GM12891 (cell line): ENCODE data around the gene LRP6.

ENCODE experiments used
- DNase-seq: peaks from one replicate; pipeline ENCODE4 v3.0.0; 2011; ENCODE audit warnings: low spot score; ENCODE audit not compliant: insufficient read length
- FAIRE-seq: peaks from 2 replicates; lab custom pipeline; 2011; peaks lifted over from hg19 to GRCh38; lab: Jason Lieb, UNC
- PAX5 ChIP-seq: IDR thresholded peaks from 2 replicates; pipeline ENCODE4 v1.6.1; 2011; ENCODE audit warnings: low read length, moderate library complexity, mild to moderate bottlenecking; ENCODE audit not compliant: insufficient read depth, severe bottlenecking
- POLR2A ChIP-seq: IDR thresholded peaks from 2 replicates; pipeline ENCODE4 v1.6.1; 2011; ENCODE audit warnings: low read depth, low read length, control low read depth
- POLR2AphosphoS5 ChIP-seq: IDR thresholded peaks from 2 replicates; pipeline ENCODE4 v1.6.1; 2011; ENCODE audit warnings: low read depth, low read length, control low read depth
- POU2F2 ChIP-seq: IDR thresholded peaks from 2 replicates; pipeline ENCODE4 v1.6.1; 2011; ENCODE audit warnings: low read depth, mild to moderate bottlenecking, control low read depth, low read length, moderate library complexity
- SPI1 ChIP-seq: IDR thresholded peaks from 2 replicates; pipeline ENCODE4 v1.6.1; 2011; ENCODE audit warnings: low read depth, low read length, control low read depth
- TAF1 ChIP-seq: IDR thresholded peaks from 2 replicates; pipeline ENCODE4 v1.6.1; 2011; ENCODE audit warnings: low read depth, low read length, control low read depth

The LRP6 gene

GRCh38 chr12:12108441-12109058, 158.3 kb downstream of the LRP6 start:
- FAIRE-seq, result no peak
- no peak for DNase-seq
- TF ChIP-seq POU2F2 (no peak), POLR2AphosphoS5 (no peak), SPI1 (no peak), POLR2A (no peak), TAF1 (no peak), PAX5 (no peak)

- TF ChIP-seq POLR2AphosphoS5 (no peak), POLR2A (no peak), TAF1 (no peak), PAX5 (no peak)
- peak; percentile 23 for FAIRE-seq
- no peak for DNase-seq
Observed at GRCh38 chr12:12107678-12108077, 159.2 kb downstream of the LRP6 start.

- no peak for TF ChIP-seq TAF1
- TF ChIP-seq POLR2AphosphoS5, result no peak
- no peak for TF ChIP-seq PAX5
- no peak for TF ChIP-seq POU2F2
- no peak for TF ChIP-seq POLR2A
- no peak for TF ChIP-seq SPI1
- DNase-seq, result no peak
- FAIRE-seq, result peak; percentile 5
Observed at GRCh38 chr12:12099102-12099501, 167.7 kb downstream of the LRP6 start.

GRCh38 chr12:12098691-12099015, 168.2 kb downstream of the LRP6 start:
- FAIRE-seq (no peak), DNase-seq (no peak)
- TF ChIP-seq POU2F2 (no peak), POLR2A (no peak), SPI1 (no peak), POLR2AphosphoS5 (no peak), PAX5 (no peak), TAF1 (no peak)

DNA sequence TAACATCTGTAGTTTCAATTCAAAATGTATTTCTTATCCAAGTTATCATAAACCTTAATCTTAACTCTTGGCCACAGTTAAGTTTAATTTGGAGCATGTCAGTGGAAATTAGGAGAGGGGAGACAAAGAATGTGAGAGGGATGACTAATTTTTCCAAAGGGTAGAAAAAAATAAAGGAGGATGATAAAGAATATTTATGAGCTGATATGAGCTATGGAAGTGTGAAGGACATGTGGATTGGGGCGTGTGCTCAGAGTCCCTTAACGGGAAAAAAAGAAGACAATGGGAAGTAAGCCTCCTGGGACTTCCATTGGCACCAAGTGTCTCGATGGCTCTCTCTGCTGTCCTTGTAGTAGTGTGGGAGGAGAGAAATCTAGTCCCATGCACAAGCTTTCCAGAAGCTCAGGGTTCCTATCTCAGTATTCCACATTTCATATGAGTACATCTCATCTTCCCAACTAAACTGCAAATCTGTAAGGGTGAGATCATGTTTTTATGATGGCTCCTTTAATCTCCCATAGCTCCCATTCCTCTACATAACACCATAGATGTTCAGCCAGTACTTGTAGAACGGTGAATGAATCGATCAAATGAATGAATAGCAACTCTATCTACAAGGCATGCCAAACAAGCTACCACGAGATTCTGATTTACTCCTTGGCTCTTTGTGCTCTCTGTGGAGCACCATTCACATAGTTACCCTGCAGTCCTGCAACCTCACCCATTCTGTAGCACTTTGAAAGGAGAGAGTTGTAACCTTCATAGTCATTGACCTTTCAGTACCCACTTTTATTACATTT, 168.8 kb downstream of the LRP6 start:
- FAIRE-seq (no peak), DNase-seq (no peak)
- TF ChIP-seq TAF1 (no peak), POLR2A (no peak), POLR2AphosphoS5 (no peak), PAX5 (no peak), POU2F2 (no peak), SPI1 (no peak)

DNA sequence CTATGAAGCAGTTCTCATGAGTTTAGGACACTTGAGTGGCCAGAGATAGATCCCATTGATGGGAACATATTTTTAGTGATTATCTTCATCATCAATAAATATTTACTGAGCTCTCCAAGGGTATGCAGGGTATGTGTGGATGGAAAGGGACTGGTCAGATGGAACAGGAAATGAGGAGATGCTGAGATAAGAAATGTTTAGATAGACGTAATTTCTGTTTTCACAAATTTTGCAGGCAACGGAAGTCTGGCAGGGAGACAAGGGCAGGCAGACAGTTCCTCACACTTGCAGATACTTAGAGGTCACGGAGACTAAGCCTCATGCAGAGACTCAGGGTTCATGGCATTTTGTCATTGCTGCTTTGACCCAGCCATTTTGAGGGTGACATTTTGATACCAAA, 171.8 kb downstream of the LRP6 start:
- FAIRE-seq (no peak), DNase-seq (no peak)
- TF ChIP-seq TAF1 (no peak), SPI1 (no peak), POLR2A (no peak), PAX5 (no peak), POLR2AphosphoS5 (no peak), POU2F2 (no peak)

GRCh38 chr12:12094481-12094880, 172.4 kb downstream of the LRP6 start:
- FAIRE-seq (no peak), DNase-seq (no peak)
- TF ChIP-seq PAX5, result no peak
- no peak for TF ChIP-seq TAF1
- no peak for TF ChIP-seq SPI1
- TF ChIP-seq POLR2AphosphoS5, result no peak
- TF ChIP-seq POLR2A, result no peak
- TF ChIP-seq POU2F2, result no peak

GRCh38 chr12:12091977-12092663, 174.7 kb downstream of the LRP6 start:
- DNase-seq, result no peak
- no peak for FAIRE-seq
- TF ChIP-seq POU2F2, result no peak
- TF ChIP-seq TAF1, result no peak
- TF ChIP-seq PAX5, result no peak

DNA sequence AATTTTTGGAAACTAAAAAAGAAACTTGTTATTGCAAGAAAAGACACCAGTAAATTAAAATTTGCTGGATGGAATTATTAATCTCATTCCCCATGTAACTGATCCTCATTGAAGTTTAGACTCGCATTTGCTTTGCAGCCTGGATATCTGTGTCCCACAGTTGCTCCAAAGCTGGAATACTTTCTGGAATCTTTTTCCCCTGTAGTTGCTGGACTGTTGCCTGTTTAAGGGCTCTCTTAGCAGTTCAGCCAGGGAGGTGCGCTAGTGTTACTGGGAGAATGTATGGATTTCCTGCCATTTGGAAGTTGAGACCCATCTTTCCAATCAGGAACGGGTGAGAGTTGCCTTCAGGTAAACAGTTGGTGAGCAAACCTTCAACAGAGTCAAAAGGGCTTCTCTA, 175.8 kb downstream of the LRP6 start:
- TF ChIP-seq PAX5 (no peak), TAF1 (no peak), POLR2AphosphoS5 (no peak), POLR2A (no peak), POU2F2 (no peak), SPI1 (no peak)
- FAIRE-seq (no peak), DNase-seq (no peak)
